ENCODE data around the gene KCNJ6. TPM values are rescaled to one million over a fixed set of nuclear protein-coding genes. Genes with fewer than 3 reads are reported as not detected.

Gene KCNJ6
- total RNA-seq, 4 donors from 2014 or later = 0.62 TPM; not detected in 3

DNA sequence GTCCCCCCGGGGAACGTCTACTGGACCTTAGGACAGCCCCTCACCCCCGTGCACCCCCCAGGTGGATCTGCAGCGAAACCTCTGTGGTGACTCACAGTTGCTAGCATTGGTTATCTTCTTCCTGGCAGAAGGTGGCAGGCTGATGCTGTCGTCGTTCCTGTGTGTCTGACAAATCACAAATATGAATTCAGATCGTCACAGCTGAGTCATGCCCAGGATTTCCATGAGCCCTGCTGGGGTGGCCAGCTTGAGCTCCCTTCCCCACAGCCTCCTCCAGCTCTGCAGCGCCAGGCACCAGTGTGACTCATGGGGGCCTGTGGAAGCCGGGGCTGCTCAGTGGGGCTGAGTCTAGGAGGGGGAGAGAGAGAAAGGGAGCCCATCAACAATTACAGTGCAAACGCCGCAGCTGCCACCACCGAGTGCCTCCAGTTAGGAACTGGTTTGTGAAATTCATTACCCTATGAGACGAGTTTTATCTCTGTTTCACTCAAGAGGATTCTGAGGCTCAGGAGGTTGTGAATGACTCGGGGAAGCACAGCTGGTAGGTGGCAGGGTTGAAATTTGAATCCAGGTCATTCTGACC is 351.8 kb downstream of the KCNJ6 start:
- TF ChIP-seq, protein P1, sequence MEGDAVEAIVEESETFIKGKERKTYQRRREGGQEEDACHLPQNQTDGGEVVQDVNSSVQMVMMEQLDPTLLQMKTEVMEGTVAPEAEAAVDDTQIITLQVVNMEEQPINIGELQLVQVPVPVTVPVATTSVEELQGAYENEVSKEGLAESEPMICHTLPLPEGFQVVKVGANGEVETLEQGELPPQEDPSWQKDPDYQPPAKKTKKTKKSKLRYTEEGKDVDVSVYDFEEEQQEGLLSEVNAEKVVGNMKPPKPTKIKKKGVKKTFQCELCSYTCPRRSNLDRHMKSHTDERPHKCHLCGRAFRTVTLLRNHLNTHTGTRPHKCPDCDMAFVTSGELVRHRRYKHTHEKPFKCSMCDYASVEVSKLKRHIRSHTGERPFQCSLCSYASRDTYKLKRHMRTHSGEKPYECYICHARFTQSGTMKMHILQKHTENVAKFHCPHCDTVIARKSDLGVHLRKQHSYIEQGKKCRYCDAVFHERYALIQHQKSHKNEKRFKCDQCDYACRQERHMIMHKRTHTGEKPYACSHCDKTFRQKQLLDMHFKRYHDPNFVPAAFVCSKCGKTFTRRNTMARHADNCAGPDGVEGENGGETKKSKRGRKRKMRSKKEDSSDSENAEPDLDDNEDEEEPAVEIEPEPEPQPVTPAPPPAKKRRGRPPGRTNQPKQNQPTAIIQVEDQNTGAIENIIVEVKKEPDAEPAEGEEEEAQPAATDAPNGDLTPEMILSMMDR (IDR thresholded peaks at IDR 0.05) = no peak
- TF ChIP-seq POLR2A (IDR thresholded peaks at IDR 0.05) = no peak
- DNase-seq = peak; percentile 74 to 88
- no peaks in the 10 kb centered on the region for H3K27me3 ChIP-seq
- intact Hi-C loops (cut with DNase I; ENCODE audit: low total_unique reads) = no loop called here
- peak overlapping the region; percentile 54 to 63 for H3K4me3 ChIP-seq
- H3K36me3 ChIP-seq = no peaks in the 10 kb centered on the region
- H3K4me1 ChIP-seq = no peaks in the 10 kb centered on the region
- H3K9me3 ChIP-seq = no peaks in the 10 kb centered on the region
- H3K27ac ChIP-seq = peak overlapping the region; percentile 83 to 92

DNA sequence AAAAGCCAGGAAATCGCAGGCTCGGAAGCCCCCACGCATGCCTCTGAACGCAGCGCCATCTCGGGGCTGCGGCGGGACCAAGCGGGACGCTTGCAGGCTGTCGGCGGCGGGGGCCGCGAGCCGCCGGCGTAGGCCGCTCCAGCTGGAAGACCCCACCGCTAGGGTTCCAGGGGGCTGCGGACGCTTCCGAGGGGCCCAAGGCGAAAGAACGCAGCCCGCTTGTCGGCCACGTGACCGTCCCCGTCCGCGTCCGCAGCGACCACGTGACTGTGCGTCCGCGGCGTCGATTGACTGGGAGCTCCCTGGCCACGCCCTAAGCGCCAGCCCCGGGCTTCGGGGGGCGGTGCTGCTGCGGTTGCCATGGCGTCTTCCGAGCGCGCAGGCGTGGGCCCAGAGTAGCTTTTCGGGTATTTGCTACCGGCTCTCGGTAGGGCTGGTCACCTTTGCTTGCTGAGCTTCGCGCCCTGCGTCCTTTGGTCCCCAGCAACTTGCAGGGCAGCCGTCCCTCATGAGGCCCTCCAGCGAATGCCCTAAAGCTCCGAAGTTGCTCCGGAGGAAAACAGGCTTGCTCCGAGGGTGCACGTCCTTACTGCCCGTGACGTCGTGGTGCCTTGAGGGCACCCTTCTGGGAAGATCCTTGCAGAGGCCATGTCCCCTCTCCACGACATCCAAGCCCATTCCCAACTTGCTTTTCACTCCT is 352.5 kb downstream of the KCNJ6 start:
- Histone ChIP-seq H3K4me3 (peak overlapping the region; percentile 54 to 63), H3K4me1 (no peaks in the 10 kb centered on the region), H3K27ac (peak overlapping the region; percentile 83 to 92), H3K36me3 (no peaks in the 10 kb centered on the region), H3K27me3 (no peaks in the 10 kb centered on the region), H3K9me3 (no peaks in the 10 kb centered on the region)
- peak; percentile 91 for DNase-seq
- peak; percentile 50 to 71 for TF ChIP-seq POLR2A (IDR thresholded peaks at IDR 0.05)
- TF ChIP-seq, protein P1 (IDR thresholded peaks at IDR 0.05) = peak; percentile 53 to 62 (median 58)
- intact Hi-C loops (cut with DNase I; ENCODE audit: low total_unique reads) = no loop called here

DNA sequence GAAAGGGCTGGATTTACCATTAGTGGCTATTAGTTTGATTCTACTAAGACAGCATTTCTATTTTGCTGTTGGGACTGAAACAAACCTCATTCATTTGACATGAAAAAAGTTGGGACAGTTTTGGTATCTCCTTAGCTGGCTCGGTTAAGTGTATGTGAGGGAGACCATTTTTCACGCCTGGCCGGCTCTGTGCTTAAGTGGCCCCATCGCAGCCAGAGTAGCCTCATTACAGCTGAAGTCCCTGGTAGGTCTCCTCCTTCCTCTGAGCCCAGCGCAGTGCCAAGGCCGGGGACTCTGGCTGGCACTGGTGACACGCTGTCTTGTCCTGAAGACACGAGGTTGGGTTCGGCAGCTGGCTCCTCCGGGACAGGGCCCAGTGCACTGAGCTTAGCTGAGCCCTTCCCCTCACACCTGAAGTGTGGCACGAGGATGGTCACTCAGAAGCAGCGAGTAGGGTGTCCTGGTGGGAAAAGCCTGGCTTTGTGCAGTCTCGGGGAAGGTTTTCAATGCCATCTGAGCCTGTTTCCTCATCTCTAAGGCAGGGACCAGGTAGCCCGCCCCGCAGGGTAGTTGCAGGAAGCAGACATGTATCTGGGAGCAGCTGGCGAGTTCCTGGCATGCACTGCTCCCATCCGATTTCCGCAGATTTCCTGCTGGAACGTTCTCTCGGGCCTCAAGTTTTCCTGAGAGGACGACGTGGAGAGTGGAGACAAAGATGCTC is 353.2 kb downstream of the KCNJ6 start:
- Histone ChIP-seq H3K27me3 (no peaks in the 10 kb centered on the region), H3K36me3 (no peaks in the 10 kb centered on the region), H3K9me3 (no peaks in the 10 kb centered on the region), H3K27ac (peak overlapping the region; percentile 83 to 92), H3K4me3 (peak overlapping the region; percentile 54 to 63), H3K4me1 (no peaks in the 10 kb centered on the region)
- intact Hi-C loops (cut with DNase I; ENCODE audit: low total_unique reads) = no loop called here
- TF ChIP-seq POLR2A (IDR thresholded peaks at IDR 0.05) = no peak
- TF ChIP-seq, protein P1 (IDR thresholded peaks at IDR 0.05) = no peak
- DNase-seq = no peak

DNA sequence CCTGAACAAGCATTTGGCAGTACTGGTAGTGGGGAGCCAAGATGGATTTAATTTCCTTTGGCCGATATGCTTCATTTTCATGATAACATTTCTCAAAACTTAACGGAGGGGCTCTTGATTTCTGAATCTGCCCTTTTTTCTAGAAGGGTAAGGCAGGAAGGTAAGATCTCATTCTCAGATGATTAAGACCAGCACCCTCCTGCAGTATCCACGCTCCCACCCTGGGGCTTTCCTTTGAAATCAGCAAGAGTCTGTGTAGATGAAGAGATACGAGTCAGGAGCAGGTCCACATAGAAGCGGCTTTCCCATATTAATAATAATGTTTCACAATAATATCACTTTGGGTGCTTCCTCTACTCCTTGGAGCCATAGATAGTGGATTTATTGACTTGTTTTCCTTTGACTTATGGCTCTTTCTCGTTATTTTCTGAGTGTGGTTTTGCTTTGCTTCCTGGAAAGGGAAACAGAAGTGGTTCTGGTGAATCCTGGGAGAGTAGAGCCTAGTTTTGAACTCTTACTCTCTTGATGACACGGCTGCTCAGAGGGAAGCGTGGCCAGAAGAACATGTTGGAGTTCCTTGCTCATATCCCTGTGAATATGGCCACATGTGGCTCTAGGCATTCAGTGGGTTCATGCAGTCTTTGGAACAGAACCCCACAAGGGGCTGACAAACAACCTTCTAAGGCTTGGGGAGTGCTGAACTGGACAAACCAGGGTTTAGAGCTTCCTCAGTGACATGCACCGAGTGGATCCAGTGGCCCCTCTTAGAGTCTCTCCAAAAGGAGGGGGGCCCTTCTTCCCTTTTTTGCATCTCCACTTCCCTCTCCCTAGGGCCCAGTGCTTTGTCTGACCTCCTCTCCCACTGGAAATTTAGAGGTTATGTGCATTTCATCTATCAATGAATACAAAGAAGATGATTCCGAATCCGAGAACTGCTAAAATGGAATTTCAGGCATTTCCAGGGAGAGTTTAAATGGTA is 354.0 kb downstream of the KCNJ6 start:
- Histone ChIP-seq H3K4me3 (no peak overlapping the region), H3K27ac (no peak overlapping the region), H3K27me3 (no peaks in the 10 kb centered on the region), H3K36me3 (no peaks in the 10 kb centered on the region), H3K4me1 (no peaks in the 10 kb centered on the region), H3K9me3 (no peaks in the 10 kb centered on the region)
- no peak for DNase-seq
- TF ChIP-seq, protein P1 (IDR thresholded peaks at IDR 0.05) = no peak
- TF ChIP-seq POLR2A (IDR thresholded peaks at IDR 0.05) = no peak
- intact Hi-C loops (cut with DNase I; ENCODE audit: low total_unique reads) = no loop called here

Measured in uterus (tissue), 4 donors.